ENCODE results near the gene MRPL39. TPM values are rescaled to one million over a fixed set of nuclear protein-coding genes. Genes with fewer than 3 reads are reported as not detected.

MRPL39 gene
- total and polyA plus RNA-seq, 7 donors: 15.3 to 53.6 (median 18.9) TPM

DNA sequence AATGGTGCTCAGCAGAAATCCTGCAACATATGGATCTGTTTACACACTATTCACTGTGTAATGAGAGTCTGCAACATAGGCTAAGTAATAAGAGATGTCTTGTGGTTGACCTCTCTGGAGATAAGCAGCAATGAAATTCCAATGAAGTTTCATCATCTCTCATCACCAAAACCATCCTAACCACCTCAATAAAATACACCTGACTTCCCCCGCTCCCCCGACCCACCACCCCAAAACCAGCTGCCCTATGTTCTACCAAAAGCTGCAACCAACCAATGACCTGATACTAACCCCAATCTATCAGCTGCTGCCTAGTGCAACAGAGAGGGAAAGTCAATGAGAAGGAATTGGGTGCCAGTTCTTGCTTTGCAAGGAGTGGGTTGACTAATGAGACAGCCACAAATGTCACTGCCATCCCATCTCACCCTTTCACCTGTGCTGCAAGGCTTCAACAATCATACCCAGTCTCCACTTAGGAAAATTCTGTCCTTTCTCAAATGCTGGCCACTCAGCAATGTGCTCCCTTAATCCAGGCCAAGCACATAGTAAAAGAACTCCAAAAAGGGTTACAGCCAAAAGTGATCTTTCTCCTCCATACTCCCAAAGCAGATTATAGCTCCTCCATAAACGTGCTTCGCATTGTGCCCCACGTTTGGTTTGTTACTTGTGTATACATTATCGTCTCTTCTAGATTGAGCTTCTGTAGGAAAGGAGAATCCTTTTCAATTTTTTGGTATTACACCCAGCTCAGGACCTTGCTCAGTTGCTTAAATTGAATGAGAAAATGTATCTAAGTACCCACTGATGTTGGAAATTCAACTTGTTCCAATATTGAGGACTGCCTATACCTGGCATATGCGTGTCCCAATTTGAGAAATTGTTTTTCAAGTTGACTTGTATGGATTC, 29.0 kb downstream of the MRPL39 start:
- peaks cover 0 to 4% (median 0%) of the 10 kb centered on the region in 4 donors for H3K4me1 ChIP-seq
- no peak for DNase-seq
- intact Hi-C loops (cut with DNase I): no loop called here
- H3K4me3 ChIP-seq: no peak overlapping the region
- H3K27ac ChIP-seq: no peak overlapping the region
- TF ChIP-seq, protein P1, sequence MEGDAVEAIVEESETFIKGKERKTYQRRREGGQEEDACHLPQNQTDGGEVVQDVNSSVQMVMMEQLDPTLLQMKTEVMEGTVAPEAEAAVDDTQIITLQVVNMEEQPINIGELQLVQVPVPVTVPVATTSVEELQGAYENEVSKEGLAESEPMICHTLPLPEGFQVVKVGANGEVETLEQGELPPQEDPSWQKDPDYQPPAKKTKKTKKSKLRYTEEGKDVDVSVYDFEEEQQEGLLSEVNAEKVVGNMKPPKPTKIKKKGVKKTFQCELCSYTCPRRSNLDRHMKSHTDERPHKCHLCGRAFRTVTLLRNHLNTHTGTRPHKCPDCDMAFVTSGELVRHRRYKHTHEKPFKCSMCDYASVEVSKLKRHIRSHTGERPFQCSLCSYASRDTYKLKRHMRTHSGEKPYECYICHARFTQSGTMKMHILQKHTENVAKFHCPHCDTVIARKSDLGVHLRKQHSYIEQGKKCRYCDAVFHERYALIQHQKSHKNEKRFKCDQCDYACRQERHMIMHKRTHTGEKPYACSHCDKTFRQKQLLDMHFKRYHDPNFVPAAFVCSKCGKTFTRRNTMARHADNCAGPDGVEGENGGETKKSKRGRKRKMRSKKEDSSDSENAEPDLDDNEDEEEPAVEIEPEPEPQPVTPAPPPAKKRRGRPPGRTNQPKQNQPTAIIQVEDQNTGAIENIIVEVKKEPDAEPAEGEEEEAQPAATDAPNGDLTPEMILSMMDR (IDR thresholded peaks at IDR 0.05): no peak
- TF ChIP-seq POLR2A (IDR thresholded peaks at IDR 0.05): no peak
- no peak for TF ChIP-seq POLR2AphosphoS5 (IDR thresholded peaks at IDR 0.05)
- no peak for TF ChIP-seq EP300 (IDR thresholded peaks at IDR 0.05)
- 90 to 92% methylated on average over 7 of the region's 7 CpGs for WGBS, 2 donors
- no peaks in the 10 kb centered on the region for H3K27me3 ChIP-seq
- H3K9me3 ChIP-seq: no peaks in the 10 kb centered on the region
- peaks cover 0 to 18% (median 0%) of the 10 kb centered on the region in 4 donors for H3K36me3 ChIP-seq

DNA sequence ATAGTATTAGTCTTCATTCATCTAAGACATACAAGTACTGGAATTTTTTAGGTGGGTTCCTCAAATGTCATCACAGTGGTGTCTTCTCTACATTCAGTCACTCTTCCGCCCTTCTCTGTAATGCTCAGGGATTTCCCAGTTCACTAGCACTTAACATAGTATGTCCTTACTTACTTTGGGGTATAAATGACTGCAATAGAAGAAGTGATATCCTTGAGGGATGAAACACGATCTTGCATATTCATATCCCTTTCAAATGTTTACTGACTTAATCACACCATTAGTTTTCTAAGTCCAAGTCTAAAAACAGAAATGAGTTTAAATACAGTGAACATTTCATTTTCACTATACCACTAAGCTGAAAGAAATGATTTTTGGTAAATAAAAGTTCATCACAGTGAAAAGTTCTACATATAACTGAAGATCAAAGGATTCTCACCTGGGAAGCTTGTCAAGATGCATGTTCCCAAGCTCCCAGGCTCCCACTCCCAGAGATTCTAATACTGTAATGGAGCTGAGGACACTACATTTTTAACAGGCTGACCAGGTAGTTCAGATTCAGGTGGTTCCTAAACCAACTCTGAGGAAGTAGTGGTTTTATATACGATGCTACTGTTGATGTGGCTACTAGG, 29.7 kb downstream of the MRPL39 start:
- intact Hi-C loops (cut with DNase I): no loop called here
- DNase-seq: no peak

DNA sequence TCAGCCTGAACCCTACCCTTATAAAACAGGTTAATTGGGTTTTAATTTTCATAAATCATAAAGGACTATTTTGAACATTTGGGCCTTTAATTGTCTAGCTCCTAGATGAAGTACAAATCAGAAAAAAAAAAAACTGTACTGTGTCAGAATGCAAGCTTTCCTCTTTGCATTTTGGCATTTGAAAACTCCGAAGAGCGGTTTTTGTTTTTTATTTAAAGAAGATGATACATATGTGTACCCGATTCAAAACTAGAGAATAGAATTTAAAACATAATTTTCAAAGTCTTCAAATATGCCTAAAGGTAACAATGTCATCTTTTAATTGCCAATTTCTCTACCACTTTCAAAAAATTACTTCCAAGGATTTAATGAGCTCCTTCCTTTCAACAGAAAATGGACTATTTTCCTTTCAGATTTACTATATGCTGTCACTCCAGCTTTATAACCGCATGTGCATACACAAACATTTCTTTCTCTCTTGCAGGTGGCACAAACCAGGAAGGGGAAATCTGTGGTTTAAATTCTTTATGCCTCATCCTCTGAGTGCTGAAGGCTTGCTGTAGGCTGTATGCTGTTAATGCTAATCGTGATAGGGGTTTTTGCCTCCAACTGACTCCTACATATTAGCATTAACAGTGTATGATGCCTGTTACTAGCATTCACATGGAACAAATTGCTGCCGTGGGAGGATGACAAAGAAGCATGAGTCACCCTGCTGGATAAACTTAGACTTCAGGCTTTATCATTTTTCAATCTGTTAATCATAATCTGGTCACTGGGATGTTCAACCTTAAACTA, 33.7 kb downstream of the MRPL39 start:
- 38 to 44% methylated on average over 6 of the region's 6 CpGs for WGBS, 2 donors
- Histone ChIP-seq H3K4me1 (peaks cover 0 to 4% (median 0%) of the 10 kb centered on the region in 4 donors), H3K27me3 (no peaks in the 10 kb centered on the region), H3K27ac (no peak overlapping the region), H3K4me3 (no peak overlapping the region), H3K36me3 (peaks cover 0 to 15% (median 0%) of the 10 kb centered on the region in 4 donors), H3K9me3 (no peaks in the 10 kb centered on the region)
- intact Hi-C loops (cut with DNase I): no loop called here
- DNase-seq: no peak
- TF ChIP-seq EP300 (IDR thresholded peaks at IDR 0.05) (no peak), POLR2AphosphoS5 (IDR thresholded peaks at IDR 0.05) (no peak), POLR2A (IDR thresholded peaks at IDR 0.05) (no peak)
- TF ChIP-seq, protein P1 (IDR thresholded peaks at IDR 0.05): no peak

More for the DNA sequence above, 29.7 kb downstream of the MRPL39 start:
- TF ChIP-seq EP300 (IDR thresholded peaks at IDR 0.05) (no peak), POLR2A (IDR thresholded peaks at IDR 0.05) (no peak), POLR2AphosphoS5 (IDR thresholded peaks at IDR 0.05) (no peak)
- TF ChIP-seq, protein P1 (IDR thresholded peaks at IDR 0.05): no peak
- H3K27me3 ChIP-seq: no peaks in the 10 kb centered on the region
- 82 to 88% methylated on average over 3 of the region's 3 CpGs for WGBS, 2 donors
- H3K4me3 ChIP-seq: no peak overlapping the region
- no peaks in the 10 kb centered on the region for H3K9me3 ChIP-seq
- H3K4me1 ChIP-seq: peaks cover 0 to 4% (median 0%) of the 10 kb centered on the region in 4 donors
- peaks cover 0 to 18% (median 0%) of the 10 kb centered on the region in 4 donors for H3K36me3 ChIP-seq
- H3K27ac ChIP-seq: no peak overlapping the region

DNA sequence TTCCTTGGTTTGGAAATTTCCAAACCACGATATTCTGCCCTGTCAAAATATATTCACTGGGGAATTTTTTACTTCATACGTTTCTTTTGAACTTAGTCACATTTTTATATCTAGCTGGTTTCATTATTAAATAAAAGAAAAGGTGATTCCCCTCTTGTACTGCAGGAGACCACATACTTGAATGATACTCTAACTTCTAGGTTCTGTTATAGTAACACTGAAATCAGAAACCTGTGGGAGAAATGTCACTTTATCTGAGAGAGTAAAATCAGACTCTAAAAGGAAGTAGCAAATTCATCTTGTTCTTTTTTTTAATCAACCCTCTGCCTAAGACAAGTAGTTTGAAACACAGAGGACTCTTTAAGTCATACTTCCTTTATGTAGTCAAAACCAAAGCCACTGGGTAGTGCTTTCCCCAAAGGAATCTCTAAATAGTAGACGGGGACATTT, 34.4 kb downstream of the MRPL39 start:
- TF ChIP-seq, protein P1 (IDR thresholded peaks at IDR 0.05): no peak
- TF ChIP-seq POLR2A (IDR thresholded peaks at IDR 0.05): no peak
- TF ChIP-seq POLR2AphosphoS5 (IDR thresholded peaks at IDR 0.05): no peak
- no peak for TF ChIP-seq EP300 (IDR thresholded peaks at IDR 0.05)
- Histone ChIP-seq H3K4me3 (no peak overlapping the region), H3K27me3 (no peaks in the 10 kb centered on the region), H3K9me3 (no peaks in the 10 kb centered on the region), H3K36me3 (peaks cover 0 to 15% (median 0%) of the 10 kb centered on the region in 4 donors), H3K27ac (no peak overlapping the region), H3K4me1 (peaks cover 0 to 8% (median 0%) of the 10 kb centered on the region in 4 donors)
- 47 to 82% methylated on average over 3 of the region's 3 CpGs for WGBS, 2 donors
- no peak for DNase-seq
- intact Hi-C loops (cut with DNase I): no loop called here

All from sigmoid colon (tissue), 7 donors.